ENCODE results near the gene MAP2K3.
"Not testable (repeated sequence)": the region's sequence is repeated elsewhere in the genome, so short reads cannot be mapped to it uniquely, and the experiment has no call there.

Gene MAP2K3

DNA sequence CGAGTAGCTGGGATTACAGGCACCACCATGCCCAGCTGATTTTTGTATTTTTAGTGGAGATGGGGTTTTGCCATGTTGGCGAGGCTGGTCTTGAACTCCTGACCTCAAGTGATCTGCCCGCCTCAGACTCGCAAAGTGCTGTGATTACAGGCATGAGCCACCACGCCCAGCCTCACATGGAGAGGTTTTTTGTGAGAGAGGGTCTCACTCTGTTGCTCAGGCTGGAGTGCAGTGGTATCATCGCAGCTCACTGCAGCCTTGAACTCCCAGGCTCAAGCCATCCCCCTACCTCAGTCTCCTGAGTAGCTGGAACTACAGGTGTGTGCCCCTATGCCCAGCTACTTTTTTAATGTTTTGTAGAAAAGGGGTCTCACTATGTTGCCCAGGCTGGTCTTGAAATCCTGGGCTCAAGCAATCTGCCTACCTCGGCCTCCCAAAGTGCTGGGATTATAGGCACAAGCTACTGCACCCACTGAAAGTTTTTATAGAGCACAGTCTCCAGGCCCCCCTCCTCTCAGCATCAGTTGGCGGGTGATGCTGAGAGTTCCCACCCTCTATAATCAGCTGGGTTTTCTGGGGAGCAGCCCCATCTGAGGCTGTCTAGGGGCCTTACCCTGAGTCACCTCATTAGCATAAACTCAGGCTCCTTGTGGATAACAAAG, 22.2 kb downstream of the MAP2K3 start:
- CTCF ChIA-PET; H3K9me3 ChIP-seq (ENCODE audit: control insufficient read depth, insufficient read depth, low read depth, low read length); H3K27ac ChIP-seq (ENCODE audit: extremely low read depth, low read depth, low read length); H3K4me1 ChIP-seq (ENCODE audit: control insufficient read depth, insufficient read depth, low read length); H3K4me3 ChIP-seq (ENCODE audit: low read depth, low read length); POLR2A ChIA-PET: not testable (repeated sequence)
- 0 out of 2 replicates have a peak, but pooled peaks have one; percentile 18 for TF ChIP-seq ZNF121 (tag by site-specific recombination; IDR thresholded peaks at IDR 0.05)
- H3K36me3 ChIP-seq (ENCODE audit: control insufficient read depth in 2 of 2, insufficient read depth in 1 of 2, low read length in 2 of 2), result peaks cover 4 to 74% of the 10 kb centered on the region in 2 experiments; a peak in 2 of 3 replicates

DNA sequence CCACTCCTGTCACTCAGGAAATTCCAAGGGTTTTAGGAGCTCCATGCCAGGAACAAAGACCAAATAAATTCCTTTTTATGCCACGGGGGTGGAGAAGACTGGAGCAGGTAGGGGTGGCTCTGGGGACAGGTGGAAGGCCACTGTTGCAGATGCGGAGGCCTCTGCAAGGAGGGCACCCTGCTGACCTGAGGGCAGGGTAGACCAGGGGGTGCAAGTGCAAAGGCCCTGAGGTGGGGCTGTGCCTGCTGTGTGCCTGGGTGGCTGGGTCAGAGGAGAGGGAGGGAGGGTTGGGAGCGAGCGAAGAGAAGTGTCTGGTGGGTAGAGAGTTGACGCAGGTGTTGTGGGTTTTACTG, 22.7 kb downstream of the MAP2K3 start:
- H3K4me1 ChIP-seq (ENCODE audit: control insufficient read depth, insufficient read depth, low read length); H3K9me3 ChIP-seq (ENCODE audit: control insufficient read depth, insufficient read depth, low read depth, low read length); POLR2A ChIA-PET; H3K27ac ChIP-seq (ENCODE audit: extremely low read depth, low read depth, low read length); CTCF ChIA-PET; H3K4me3 ChIP-seq (ENCODE audit: low read depth, low read length): not testable (repeated sequence)
- peaks cover 4 to 75% of the 10 kb centered on the region in 2 experiments; a peak in 2 of 3 replicates for H3K36me3 ChIP-seq (ENCODE audit: control insufficient read depth in 2 of 2, insufficient read depth in 1 of 2, low read length in 2 of 2)
- TF ChIP-seq ZNF623 (tag by site-specific recombination; IDR thresholded peaks at IDR 0.05), result peak; percentile 34

DNA sequence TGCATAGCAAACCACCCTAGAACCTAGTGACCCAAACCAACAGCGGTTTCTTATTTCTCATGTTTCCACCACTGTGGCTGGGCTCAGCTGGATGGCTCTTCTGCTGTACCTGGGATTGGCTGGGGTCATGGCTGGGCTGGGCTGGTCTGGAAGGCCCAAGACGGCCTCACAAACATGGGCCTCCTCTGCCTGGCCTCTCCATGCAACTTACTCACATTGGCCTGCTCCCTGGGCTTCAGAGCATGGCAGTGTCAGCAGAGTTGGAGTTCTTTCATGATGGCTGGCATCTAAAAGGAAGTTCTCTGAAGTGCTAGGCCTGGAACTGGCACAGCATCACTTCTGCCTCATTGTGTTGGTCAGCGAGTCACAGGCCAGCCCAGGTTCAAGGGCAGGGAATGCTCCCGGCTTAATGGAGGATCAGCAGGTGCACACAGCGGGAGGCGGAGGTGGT, 24.4 kb downstream of the MAP2K3 start:
- H3K9me3 ChIP-seq (ENCODE audit: control insufficient read depth, insufficient read depth, low read depth, low read length); H3K4me3 ChIP-seq (ENCODE audit: low read depth, low read length); POLR2A ChIA-PET; H3K4me1 ChIP-seq (ENCODE audit: control insufficient read depth, insufficient read depth, low read length); CTCF ChIA-PET; H3K27ac ChIP-seq (ENCODE audit: extremely low read depth, low read depth, low read length): not testable (repeated sequence)
- peaks cover 0 to 67% of the 10 kb centered on the region in 2 experiments; a peak in 2 of 3 replicates for H3K36me3 ChIP-seq (ENCODE audit: control insufficient read depth in 2 of 2, insufficient read depth in 1 of 2, low read length in 2 of 2)

DNA sequence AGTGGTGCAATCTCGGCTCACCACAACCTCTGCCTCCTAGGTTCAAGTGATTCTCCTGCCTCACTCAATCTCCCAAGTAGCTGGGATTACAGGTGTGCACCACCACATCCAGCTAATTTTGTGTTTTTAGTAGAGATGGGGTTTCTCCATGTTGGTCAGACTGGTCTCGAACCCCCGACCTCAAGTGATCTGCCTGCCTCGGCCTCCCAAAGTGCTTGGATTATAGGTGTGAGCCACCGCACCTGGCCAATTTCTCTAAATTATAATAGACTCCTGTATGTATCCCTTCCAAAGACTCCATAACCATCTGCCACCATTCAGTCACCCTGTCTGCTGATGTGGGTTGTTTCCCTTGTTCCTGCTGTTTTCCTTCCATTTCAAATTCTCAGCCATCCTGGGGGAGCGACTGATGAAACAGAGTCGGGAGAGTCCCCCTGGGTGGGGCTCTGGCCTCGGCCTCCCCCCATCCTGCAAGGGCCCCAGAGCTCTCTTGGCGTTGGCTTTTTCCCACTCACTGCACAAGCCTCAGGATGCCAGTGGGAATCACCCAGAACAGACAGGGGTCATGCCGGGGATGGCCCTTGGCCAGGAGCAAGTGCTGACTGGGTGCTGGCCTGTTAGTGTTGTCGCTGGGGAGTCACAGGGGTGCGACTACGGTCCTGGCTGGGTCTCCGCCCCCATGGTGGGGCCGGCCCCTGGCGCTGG, 25.7 kb downstream of the MAP2K3 start:
- H3K9me3 ChIP-seq (ENCODE audit: control insufficient read depth, insufficient read depth, low read depth, low read length); CTCF ChIA-PET; H3K4me3 ChIP-seq (ENCODE audit: low read depth, low read length); POLR2A ChIA-PET; H3K4me1 ChIP-seq (ENCODE audit: control insufficient read depth, insufficient read depth, low read length); H3K27ac ChIP-seq (ENCODE audit: extremely low read depth, low read depth, low read length): not testable (repeated sequence)
- H3K36me3 ChIP-seq (ENCODE audit: control insufficient read depth in 2 of 2, insufficient read depth in 1 of 2, low read length in 2 of 2), result peaks cover 0 to 64% of the 10 kb centered on the region in 2 experiments; a peak in 2 of 3 replicates

DNA sequence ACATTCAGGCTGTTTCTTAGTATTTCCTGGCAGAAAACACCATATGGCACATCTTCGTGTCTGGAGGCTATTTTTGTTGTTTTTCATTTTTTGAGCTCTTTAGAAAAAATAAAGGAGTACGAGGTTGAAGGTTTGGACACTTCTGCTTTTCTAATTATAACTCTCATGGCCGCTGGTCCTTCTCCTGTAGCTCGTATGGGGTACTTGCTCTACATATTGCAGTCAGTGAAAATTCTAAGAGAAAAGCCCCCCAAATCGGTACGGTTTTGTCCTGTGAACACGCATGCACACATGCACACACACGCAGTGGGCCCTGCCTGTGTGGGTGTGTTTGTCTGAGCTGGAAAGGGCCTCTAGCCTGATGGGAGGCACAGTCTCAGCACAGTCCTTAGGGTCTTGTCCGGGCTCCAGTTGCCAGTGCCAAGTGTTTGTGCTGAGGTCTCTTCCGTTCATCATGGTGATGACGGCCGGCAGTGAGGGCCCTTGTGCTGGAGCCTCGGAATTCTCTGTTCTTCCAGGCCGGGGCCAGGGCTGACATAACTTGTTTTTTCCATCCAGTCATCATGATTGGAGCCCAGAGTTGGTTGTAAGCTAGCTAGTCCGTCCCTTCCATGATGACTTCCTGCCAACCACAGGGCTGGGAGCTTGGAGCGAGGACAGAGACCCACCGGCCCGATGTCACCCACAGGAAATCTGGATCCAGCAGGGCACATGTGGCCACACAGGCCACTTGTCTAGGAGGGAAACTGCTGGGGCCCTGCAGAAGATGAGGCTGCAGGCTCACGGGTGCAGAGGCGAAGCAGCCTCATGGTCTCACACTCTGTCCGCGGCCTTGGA, 26.5 kb downstream of the MAP2K3 start:
- CTCF ChIA-PET, result interaction anchor here (0.7 kb wide), 1 partner anchor 54 kb away, joined by 3 read pairs; no protein-coding TSS in a partner anchor
- peaks cover 0 to 59% of the 10 kb centered on the region in 2 experiments; a peak in 2 of 3 replicates for H3K36me3 ChIP-seq (ENCODE audit: control insufficient read depth in 2 of 2, insufficient read depth in 1 of 2, low read length in 2 of 2)
- not testable (repeated sequence) for H3K4me3 ChIP-seq (ENCODE audit: low read depth, low read length); H3K27ac ChIP-seq (ENCODE audit: extremely low read depth, low read depth, low read length); H3K4me1 ChIP-seq (ENCODE audit: control insufficient read depth, insufficient read depth, low read length); H3K9me3 ChIP-seq (ENCODE audit: control insufficient read depth, insufficient read depth, low read depth, low read length)
- POLR2A ChIA-PET, result interaction anchor here (1.9 kb wide), 1 partner anchor 25 kb away, joined by 5 read pairs; no protein-coding TSS in a partner anchor

DNA sequence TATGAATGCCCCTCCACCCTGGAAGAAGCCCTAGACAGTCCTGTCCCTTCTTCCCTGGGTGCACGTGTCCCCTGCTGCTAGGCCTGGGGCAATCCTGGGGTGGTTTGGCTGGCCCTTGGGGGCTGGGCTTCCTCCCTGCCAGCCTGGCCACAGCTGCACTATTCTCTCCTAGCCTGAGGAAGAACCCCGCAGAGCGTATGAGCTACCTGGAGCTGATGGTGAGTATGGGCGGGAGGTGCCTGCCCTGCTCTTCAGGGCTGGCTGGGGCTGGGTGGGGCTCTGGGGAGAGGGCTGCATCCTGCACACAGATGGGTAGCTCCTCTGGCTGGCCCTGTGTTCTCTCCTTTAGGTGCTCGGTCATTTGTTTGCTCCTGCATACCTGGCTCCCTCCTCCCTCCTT, 28.8 kb downstream of the MAP2K3 start:
- CTCF ChIA-PET, result interaction anchor here (1.4 kb wide), 1 partner anchor 198 kb away, joined by 3 read pairs; no protein-coding TSS in a partner anchor
- Histone ChIP-seq H3K9me3 (ENCODE audit: control insufficient read depth, insufficient read depth, low read depth, low read length) (no peaks in the 10 kb centered on the region), H3K27ac (ENCODE audit: extremely low read depth, low read depth, low read length) (no peak overlapping the region), H3K4me3 (ENCODE audit: low read depth, low read length) (no peak overlapping the region), H3K4me1 (ENCODE audit: control insufficient read depth, insufficient read depth, low read length) (no peaks in the 10 kb centered on the region; the same call in 1 of the 2 replicates), H3K36me3 (ENCODE audit: control insufficient read depth in 2 of 2, insufficient read depth in 1 of 2, low read length in 2 of 2) (peaks cover 0 to 49% of the 10 kb centered on the region in 2 experiments; a peak in 2 of 3 replicates)
- POLR2A ChIA-PET, result no interaction called here
- TF ChIP-seq ZIC2 (tag by site-specific recombination; IDR thresholded peaks at IDR 0.05), result peak; percentile 36; the same call in 1 of the 2 replicates
- TF ChIP-seq ZNF174 (tag by site-specific recombination; IDR thresholded peaks at IDR 0.05), result no peak
- TF ChIP-seq ZBTB8A (tag by site-specific recombination; IDR thresholded peaks at IDR 0.05), result no peak

DNA sequence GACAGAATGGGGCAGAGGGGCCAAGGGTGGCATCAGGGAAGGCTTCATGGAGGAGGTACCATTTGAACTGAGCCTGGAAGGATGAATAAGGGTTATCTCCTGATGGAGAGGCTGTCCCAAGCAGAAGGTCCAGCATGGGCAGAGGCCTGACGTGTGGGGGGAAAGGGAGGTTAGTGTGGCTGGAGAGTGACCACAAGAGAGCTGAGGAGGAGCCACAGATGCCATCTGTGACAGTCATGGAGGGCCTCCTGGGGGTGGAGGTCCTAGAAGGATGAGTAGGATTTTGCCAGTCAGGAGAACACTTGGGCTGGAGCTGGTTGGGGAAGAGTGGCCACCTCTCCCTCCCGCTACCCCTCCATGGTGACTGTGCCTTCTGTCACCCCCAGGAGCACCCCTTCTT, 29.2 kb downstream of the MAP2K3 start:
- ChIA-PET POLR2A (interaction anchor here (1.2 kb wide), 1 partner anchor 28 kb away, joined by 4 read pairs; no protein-coding TSS in a partner anchor), CTCF (interaction anchor here (1.4 kb wide), 1 partner anchor 198 kb away, joined by 3 read pairs; no protein-coding TSS in a partner anchor)
- H3K9me3 ChIP-seq (ENCODE audit: control insufficient read depth, insufficient read depth, low read depth, low read length); H3K4me1 ChIP-seq (ENCODE audit: control insufficient read depth, insufficient read depth, low read length); H3K27ac ChIP-seq (ENCODE audit: extremely low read depth, low read depth, low read length); H3K4me3 ChIP-seq (ENCODE audit: low read depth, low read length): not testable (repeated sequence)
- H3K36me3 ChIP-seq (ENCODE audit: control insufficient read depth in 2 of 2, insufficient read depth in 1 of 2, low read length in 2 of 2), result peaks cover 0 to 44% of the 10 kb centered on the region in 2 experiments; a peak in 2 of 3 replicates

DNA sequence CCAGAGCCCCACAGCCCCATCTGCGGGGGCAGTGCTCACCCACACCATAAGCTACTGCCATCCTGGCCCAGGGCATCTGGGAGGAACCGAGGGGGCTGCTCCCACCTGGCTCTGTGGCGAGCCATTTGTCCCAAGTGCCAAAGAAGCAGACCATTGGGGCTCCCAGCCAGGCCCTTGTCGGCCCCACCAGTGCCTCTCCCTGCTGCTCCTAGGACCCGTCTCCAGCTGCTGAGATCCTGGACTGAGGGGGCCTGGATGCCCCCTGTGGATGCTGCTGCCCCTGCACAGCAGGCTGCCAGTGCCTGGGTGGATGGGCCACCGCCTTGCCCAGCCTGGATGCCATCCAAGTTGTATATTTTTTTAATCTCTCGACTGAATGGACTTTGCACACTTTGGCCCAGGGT, 29.8 kb downstream of the MAP2K3 start:
- not testable (repeated sequence) for H3K9me3 ChIP-seq (ENCODE audit: control insufficient read depth, insufficient read depth, low read depth, low read length); H3K4me1 ChIP-seq (ENCODE audit: control insufficient read depth, insufficient read depth, low read length); H3K27ac ChIP-seq (ENCODE audit: extremely low read depth, low read depth, low read length); H3K4me3 ChIP-seq (ENCODE audit: low read depth, low read length)
- H3K36me3 ChIP-seq (ENCODE audit: control insufficient read depth in 2 of 2, insufficient read depth in 1 of 2, low read length in 2 of 2), result peaks cover 0 to 39% of the 10 kb centered on the region in 2 experiments; a peak in 2 of 3 replicates
- CTCF ChIA-PET, result interaction anchor here (0.7 kb wide), 1 partner anchor 199 kb away, joined by 3 read pairs; no protein-coding TSS in a partner anchor
- POLR2A ChIA-PET, result interaction anchor here (0.7 to 1.2 kb wide), 2 partner anchors 13 to 28 kb away, joined by 3 to 4 read pairs; no protein-coding TSS in a partner anchor

DNA sequence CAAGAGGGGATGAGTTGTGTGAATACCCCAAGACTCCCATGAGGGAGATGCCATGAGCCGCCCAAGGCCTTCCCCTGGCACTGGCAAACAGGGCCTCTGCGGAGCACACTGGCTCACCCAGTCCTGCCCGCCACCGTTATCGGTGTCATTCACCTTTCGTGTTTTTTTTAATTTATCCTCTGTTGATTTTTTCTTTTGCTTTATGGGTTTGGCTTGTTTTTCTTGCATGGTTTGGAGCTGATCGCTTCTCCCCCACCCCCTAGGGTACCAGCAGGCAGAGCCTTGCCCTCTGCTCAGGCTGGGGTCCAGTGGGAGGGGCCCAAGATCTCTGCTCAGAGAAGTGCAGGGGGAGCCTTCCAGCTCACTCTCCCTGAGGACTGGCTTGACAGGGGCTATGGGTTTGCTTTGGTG, 30.2 kb downstream of the MAP2K3 start:
- not testable (repeated sequence) for H3K4me3 ChIP-seq (ENCODE audit: low read depth, low read length); H3K27ac ChIP-seq (ENCODE audit: extremely low read depth, low read depth, low read length); H3K4me1 ChIP-seq (ENCODE audit: control insufficient read depth, insufficient read depth, low read length); H3K9me3 ChIP-seq (ENCODE audit: control insufficient read depth, insufficient read depth, low read depth, low read length)
- CTCF ChIA-PET, result interaction anchor here (0.7 kb wide), 1 partner anchor 199 kb away, joined by 3 read pairs; no protein-coding TSS in a partner anchor
- POLR2A ChIA-PET, result interaction anchor here (0.7 to 1.2 kb wide), 2 partner anchors 13 to 29 kb away, joined by 3 to 4 read pairs; no protein-coding TSS in a partner anchor
- H3K36me3 ChIP-seq (ENCODE audit: control insufficient read depth in 2 of 2, insufficient read depth in 1 of 2, low read length in 2 of 2), result peaks cover 0 to 39% of the 10 kb centered on the region in 2 experiments; a peak in 2 of 3 replicates

All from HEK293 (cell line).